HEK293 (cell line): ENCODE measurements around the gene CCDC85B.

Experiments used
- CTCF ChIA-PET: fragments of 350-600 bp; formaldehyde crosslinking; extraction: SDS; loops from one replicate; lab custom pipeline; 2021; ENCODE audit warnings: antibody characterized with exemption; lab: Yijun Ruan, JAX
- POLR2A ChIA-PET: fragments of 300-600 bp; formaldehyde crosslinking; extraction: SDS; loops from one replicate; lab custom pipeline; 2020; ENCODE audit warnings: antibody characterized with exemption, inconsistent platforms; lab: Yijun Ruan, JAX
- H3K27ac ChIP-seq: fragments of 200-500 bp; sonication (Bioruptor generic); 2 replicates; pipeline ENCODE4 v1.5.1; 2014; ENCODE audit warnings: low read depth, low read length, control low read depth, inconsistent platforms; ENCODE audit errors: extremely low read depth
- H3K36me3 ChIP-seq, 2 experiments: fragments of 200-500 bp in 1 of 2; sonication (Bioruptor generic) in 1 of 2; 1 replicate in 1 of 2; 2 replicates in 1 of 2; pipeline ENCODE4 v1.5.1; 2014 to 2017; ENCODE audit warnings: inconsistent platforms in 2 of 2, low read length in 2 of 2; ENCODE audit not compliant: control insufficient read depth in 2 of 2, insufficient read depth in 1 of 2
- H3K4me1 ChIP-seq: fragments of 200-500 bp; sonication (Bioruptor generic); 2 replicates; pipeline ENCODE4 v1.5.1; 2014; ENCODE audit warnings: mild to moderate bottlenecking, low read length, inconsistent platforms; ENCODE audit not compliant: control insufficient read depth, insufficient read depth
- H3K4me3 ChIP-seq: 2 replicates; pipeline ENCODE4 v1.5.1; 2011; ENCODE audit warnings: low read depth, mild to moderate bottlenecking, control low read depth, low read length, moderate library complexity
- H3K9me3 ChIP-seq: fragments of 200-500 bp; sonication (Bioruptor generic); 2 replicates; pipeline ENCODE4 v1.5.1; 2014; ENCODE audit warnings: low read depth, low read length, inconsistent platforms; ENCODE audit not compliant: control insufficient read depth, insufficient read depth
- GLI2 ChIP-seq: fragments of 450-650 bp; formaldehyde crosslinking; IDR thresholded peaks from 2 replicates; pipeline ENCODE4; 2017; ENCODE audit warnings: missing biosample characterization, missing genetic modification characterization, low read depth, borderline replicate concordance
- INSM2 ChIP-seq: fragments of 450-650 bp; formaldehyde crosslinking; IDR thresholded peaks from 2 replicates; pipeline ENCODE4 v1.5.1; 2016; ENCODE audit warnings: missing biosample characterization, missing genetic modification characterization
- RBAK ChIP-seq: fragments of 450-650 bp; formaldehyde crosslinking; IDR thresholded peaks from 2 replicates; pipeline ENCODE4 v1.5.1; 2016; ENCODE audit warnings: missing biosample characterization, missing genetic modification characterization
- TCF7L2 ChIP-seq: IDR thresholded peaks from 2 replicates; pipeline ENCODE4 v1.6.1; 2011; ENCODE audit warnings: low read depth, mild to moderate bottlenecking, inconsistent platforms, low read length, moderate library complexity, borderline replicate concordance
- TRIM28 ChIP-seq: IDR thresholded peaks from 2 replicates; pipeline ENCODE4 v1.6.1; 2011; ENCODE audit warnings: low read length, control low read depth, borderline replicate concordance
- ZBTB7A ChIP-seq: fragments of 450-650 bp; formaldehyde crosslinking; IDR thresholded peaks from 2 replicates; pipeline ENCODE4 v1.5.1; 2016; ENCODE audit warnings: low read depth, missing biosample characterization, missing genetic modification characterization
- ZFP41 ChIP-seq: fragments of 450-650 bp; formaldehyde crosslinking; IDR thresholded peaks from 2 replicates; pipeline ENCODE4 v1.5.1; 2016; ENCODE audit warnings: missing biosample characterization, missing genetic modification characterization, borderline replicate concordance
- ZNF132 ChIP-seq: fragments of 450-650 bp; formaldehyde crosslinking; IDR thresholded peaks from 2 replicates; pipeline ENCODE4 v1.5.1; 2017; ENCODE audit warnings: missing biosample characterization, missing genetic modification characterization, borderline replicate concordance
- ZNF169 ChIP-seq: fragments of 450-650 bp; formaldehyde crosslinking; IDR thresholded peaks from 2 replicates; pipeline ENCODE4 v1.5.1; 2016; ENCODE audit warnings: missing biosample characterization, missing genetic modification characterization
- ZNF266 ChIP-seq: fragments of 450-650 bp; formaldehyde crosslinking; IDR thresholded peaks from 2 replicates; pipeline ENCODE4 v1.5.1; 2016; ENCODE audit warnings: missing biosample characterization, missing genetic modification characterization, low read depth
- ZNF366 ChIP-seq: fragments of 450-650 bp; formaldehyde crosslinking; conservative IDR thresholded peaks from 2 replicates; pipeline ENCODE4 v1.5.1; 2016; ENCODE audit warnings: missing biosample characterization, missing genetic modification characterization
- ZNF433 ChIP-seq: fragments of 450-650 bp; formaldehyde crosslinking; IDR thresholded peaks from 2 replicates; pipeline ENCODE4 v1.5.1; 2016; ENCODE audit warnings: missing biosample characterization, missing genetic modification characterization, low read depth
- ZNF560 ChIP-seq: fragments of 450-650 bp; formaldehyde crosslinking; IDR thresholded peaks from 2 replicates; pipeline ENCODE4 v1.5.1; 2017; ENCODE audit warnings: missing biosample characterization, missing genetic modification characterization, borderline replicate concordance
- ZNF571 ChIP-seq: fragments of 450-650 bp; formaldehyde crosslinking; IDR thresholded peaks from 2 replicates; pipeline ENCODE4 v1.5.0; 2017; ENCODE audit warnings: missing biosample characterization, missing genetic modification characterization
- ZNF621 ChIP-seq: fragments of 450-650 bp; formaldehyde crosslinking; IDR thresholded peaks from 2 replicates; pipeline ENCODE4 v1.5.1; 2017; ENCODE audit warnings: missing biosample characterization, missing genetic modification characterization
- ZNF623 ChIP-seq: fragments of 450-650 bp; formaldehyde crosslinking; IDR thresholded peaks from 2 replicates; pipeline ENCODE4 v1.5.1; 2016; ENCODE audit warnings: missing biosample characterization, missing genetic modification characterization
- ZNF76 ChIP-seq: fragments of 450-650 bp; formaldehyde crosslinking; IDR thresholded peaks from 2 replicates; pipeline ENCODE4; 2016; ENCODE audit warnings: low read depth, missing biosample characterization, missing genetic modification characterization, borderline replicate concordance
- ZNF843 ChIP-seq: fragments of 450-650 bp; formaldehyde crosslinking; IDR thresholded peaks from 2 replicates; pipeline ENCODE4 v1.5.1; 2016; ENCODE audit warnings: missing biosample characterization, missing genetic modification characterization
- ZSCAN23 ChIP-seq: fragments of 450-650 bp; formaldehyde crosslinking; IDR thresholded peaks from 2 replicates; pipeline ENCODE4 v1.5.1; 2016; ENCODE audit warnings: missing biosample characterization, missing genetic modification characterization
- ZSCAN4 ChIP-seq: fragments of 450-650 bp; formaldehyde crosslinking; IDR thresholded peaks from 2 replicates; pipeline ENCODE4 v1.5.1; 2017; ENCODE audit warnings: missing biosample characterization, missing genetic modification characterization
- TF ChIP-seq, protein P1 (sequence below): fragments of 450-650 bp; formaldehyde crosslinking; IDR thresholded peaks from 2 replicates; pipeline ENCODE4 v1.5.1; 2016; ENCODE audit warnings: missing biosample characterization, missing genetic modification characterization

CCDC85B gene

GRCh38 chr11:65851811-65852507 is 38.5 kb upstream of the CCDC85B start (continued):
- TF ChIP-seq ZNF560 = no peak

DNA sequence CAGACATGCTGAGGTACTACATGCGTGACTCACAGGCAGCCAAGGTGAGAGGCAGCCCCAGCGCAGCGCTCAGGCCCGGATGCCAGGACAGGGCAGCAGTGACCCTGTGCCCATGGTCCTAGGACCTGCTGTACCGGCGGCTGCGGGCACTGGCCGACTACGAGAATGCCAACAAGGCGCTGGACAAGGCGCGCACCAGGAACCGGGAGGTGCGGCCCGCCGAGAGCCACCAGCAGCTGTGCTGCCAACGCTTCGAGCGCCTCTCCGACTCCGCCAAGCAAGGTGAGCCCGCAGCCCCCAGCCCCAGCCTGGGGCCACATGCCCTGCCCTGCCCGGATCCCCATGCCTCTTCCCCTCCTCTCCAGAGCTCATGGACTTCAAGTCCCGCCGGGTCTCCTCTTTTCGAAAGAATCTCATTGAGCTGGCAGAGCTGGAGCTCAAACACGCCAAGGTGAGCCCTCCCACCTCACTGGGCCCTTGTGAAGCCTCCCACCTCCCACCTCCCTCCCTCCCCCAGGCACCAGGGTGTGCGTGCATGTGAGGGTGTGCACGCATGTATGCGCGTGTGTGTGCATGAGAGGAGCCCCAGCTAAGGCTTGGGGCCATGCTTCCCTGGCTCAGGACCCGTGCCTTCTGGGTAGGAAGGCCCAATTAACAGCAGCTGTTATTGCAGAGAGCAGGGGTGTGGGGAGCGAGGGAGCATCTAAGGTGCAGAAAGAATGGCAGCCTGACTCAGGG is 37.8 kb upstream of the CCDC85B start:
- no peak overlapping the region for H3K27ac ChIP-seq
- POLR2A ChIA-PET = interaction anchor here (0.9 to 2.4 kb wide), 4 partner anchors 9 to 38 kb away, joined by 3 to 11 read pairs (median 4); partner anchors contain the start of gene CCDC85B
- no peaks in the 10 kb centered on the region for H3K4me1 ChIP-seq
- TF ChIP-seq ZNF843 (tag by site-specific recombination) (no peak), ZSCAN4 (peak; percentile 46; the same call in 1 of the 2 replicates)
- no peak overlapping the region for H3K4me3 ChIP-seq
- peaks cover 0 to 56% of the 10 kb centered on the region in 2 experiments; a peak in 1 of 3 replicates for H3K36me3 ChIP-seq
- H3K9me3 ChIP-seq = no peaks in the 10 kb centered on the region
- CTCF ChIA-PET = interaction anchor here (0.6 to 4.5 kb wide), 7 partner anchors 10 to 312 kb away, joined by 3 to 22 read pairs (median 4); no protein-coding TSS in a partner anchor

- Histone ChIP-seq H3K27ac (no peak overlapping the region), H3K4me3 (no peak overlapping the region), H3K4me1 (no peaks in the 10 kb centered on the region), H3K9me3 (no peaks in the 10 kb centered on the region), H3K36me3 (peaks cover 0 to 56% of the 10 kb centered on the region in 2 experiments; a peak in 1 of 3 replicates)
- ChIA-PET CTCF (interaction anchor here (0.6 to 0.7 kb wide), 6 partner anchors 10 to 313 kb away, joined by 3 to 5 read pairs (median 3); no protein-coding TSS in a partner anchor), POLR2A (interaction anchor here (2.4 kb wide), 1 partner anchor 15 kb away, joined by 11 read pairs; no protein-coding TSS in a partner anchor)
- TF ChIP-seq ZNF132 (tag by site-specific recombination) (no peak), INSM2 (tag by site-specific recombination) (no peak), GLI2 (tag by site-specific recombination) (no peak), ZNF266 (tag by site-specific recombination) (no peak), ZNF621 (tag by site-specific recombination) (no peak), ZNF433 (tag by site-specific recombination) (no peak), ZNF623 (tag by site-specific recombination) (no peak), RBAK (tag by site-specific recombination) (no peak), ZBTB7A (tag by site-specific recombination) (no peak), TRIM28 (no peak), ZFP41 (tag by site-specific recombination) (no peak), ZNF76 (tag by site-specific recombination) (no peak), ZSCAN23 (tag by site-specific recombination) (no peak), TCF7L2 (no peak), ZNF366 (no peak), ZNF169 (tag by site-specific recombination) (no peak), ZNF571 (tag by site-specific recombination) (no peak)
- TF ChIP-seq, protein P1, sequence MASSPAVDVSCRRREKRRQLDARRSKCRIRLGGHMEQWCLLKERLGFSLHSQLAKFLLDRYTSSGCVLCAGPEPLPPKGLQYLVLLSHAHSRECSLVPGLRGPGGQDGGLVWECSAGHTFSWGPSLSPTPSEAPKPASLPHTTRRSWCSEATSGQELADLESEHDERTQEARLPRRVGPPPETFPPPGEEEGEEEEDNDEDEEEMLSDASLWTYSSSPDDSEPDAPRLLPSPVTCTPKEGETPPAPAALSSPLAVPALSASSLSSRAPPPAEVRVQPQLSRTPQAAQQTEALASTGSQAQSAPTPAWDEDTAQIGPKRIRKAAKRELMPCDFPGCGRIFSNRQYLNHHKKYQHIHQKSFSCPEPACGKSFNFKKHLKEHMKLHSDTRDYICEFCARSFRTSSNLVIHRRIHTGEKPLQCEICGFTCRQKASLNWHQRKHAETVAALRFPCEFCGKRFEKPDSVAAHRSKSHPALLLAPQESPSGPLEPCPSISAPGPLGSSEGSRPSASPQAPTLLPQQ (tag by site-specific recombination) = no peak
These were observed 37.1 kb upstream of the CCDC85B start for GRCh38 chr11:65853246-65853979.
